Keratinocyte (primary cell): ENCODE data around the gene KDM3B. TPM values are rescaled to one million over a fixed set of nuclear protein-coding genes. Genes with fewer than 3 reads are reported as not detected.

ENCODE experiments used
- DNase-seq: peaks from one replicate; pipeline ENCODE4 v3.0.0-alpha.2; 2011; ENCODE audit warnings: low read depth, missing footprints, low spot score
- FAIRE-seq: peaks from 2 replicates; lab custom pipeline; 2011; peaks lifted over from hg19 to GRCh38; lab: Jason Lieb, UNC
- H2AFZ ChIP-seq: 2 replicates; pipeline ENCODE4 v1.6.0; 2012; ENCODE audit warnings: low read length, control low read depth, inconsistent platforms; ENCODE audit not compliant: control insufficient read depth
- H3K27ac ChIP-seq: 2 replicates; pipeline ENCODE4 v1.5.1; 2011; ENCODE audit warnings: low read length; ENCODE audit not compliant: control insufficient read depth, insufficient read depth
- H3K27me3 ChIP-seq: 3 replicates; pipeline ENCODE4 v1.6.0; 2011; ENCODE audit warnings: low read length; ENCODE audit not compliant: control insufficient read depth, insufficient read depth; ENCODE audit errors: extremely low read depth
- H3K36me3 ChIP-seq, 2 experiments: 2 replicates in 1 of 2; 3 replicates in 1 of 2; pipeline ENCODE4 v1.5.1; 2011; ENCODE audit warnings: low read length in 2 of 2, mild to moderate bottlenecking in 1 of 2; ENCODE audit not compliant: control insufficient read depth in 2 of 2, insufficient read depth in 2 of 2; ENCODE audit errors: extremely low read depth in 1 of 2
- H3K4me1 ChIP-seq: 3 replicates; pipeline ENCODE4 v1.5.1; 2011; ENCODE audit warnings: low read length; ENCODE audit not compliant: control insufficient read depth, insufficient read depth; ENCODE audit errors: extremely low read depth
- H3K4me2 ChIP-seq: 3 replicates; pipeline ENCODE4 v1.6.0; 2011; ENCODE audit warnings: low read depth, low read length; ENCODE audit not compliant: control insufficient read depth, insufficient read depth; ENCODE audit errors: extremely low read depth
- H3K4me3 ChIP-seq, 3 experiments: fragments of 200-600 bp in 1 of 3; sonication (generic) in 1 of 3; 2 replicates in 2 of 3; 3 replicates in 1 of 3; pipeline ENCODE4 v1.5.1; 2011 to 2016; ENCODE audit warnings: low read length in 3 of 3, mild to moderate bottlenecking in 3 of 3, control low read depth in 2 of 3, inconsistent platforms in 1 of 3, low read depth in 1 of 3, mixed read lengths in 1 of 3, mixed run types in 1 of 3, moderate library complexity in 1 of 3; ENCODE audit not compliant: control insufficient read depth in 2 of 3, insufficient read depth in 2 of 3; ENCODE audit errors: extremely low read depth in 1 of 3
- H3K79me2 ChIP-seq: 2 replicates; pipeline ENCODE4 v1.6.0; 2012; ENCODE audit warnings: low read length; ENCODE audit not compliant: control insufficient read depth, insufficient read depth
- H3K9ac ChIP-seq: 3 replicates; pipeline ENCODE4 v1.6.0; 2011; ENCODE audit warnings: low read length; ENCODE audit not compliant: control insufficient read depth, insufficient read depth; ENCODE audit errors: extremely low read depth
- H3K9me1 ChIP-seq: 3 replicates; pipeline ENCODE4 v1.6.0; 2011; ENCODE audit warnings: low read length; ENCODE audit not compliant: control insufficient read depth, insufficient read depth; ENCODE audit errors: extremely low read depth
- H3K9me3 ChIP-seq: 2 replicates; pipeline ENCODE4 v1.5.1; 2012; ENCODE audit warnings: low read depth, low read length; ENCODE audit not compliant: control insufficient read depth
- H4K20me1 ChIP-seq: 3 replicates; pipeline ENCODE4 v1.6.0; 2011; ENCODE audit warnings: low read length; ENCODE audit not compliant: control insufficient read depth, insufficient read depth; ENCODE audit errors: extremely low read depth
- EZH2 ChIP-seq: IDR thresholded peaks from one replicate; pipeline ENCODE4 v1.6.1; 2012; ENCODE audit warnings: inconsistent platforms, mild to moderate bottlenecking, low read length, moderate library complexity
- dilution Hi-C: fragments of 300-500 bp; cut with MboI; formaldehyde crosslinking; loops from one replicate; pipeline ENCODE4 v1.7.0; 2020; ENCODE audit warnings: low sequenced_read_pairs; ENCODE audit not compliant: extremely low pct_ligation_motif_present
- polyA plus RNA-seq, 5 experiments: library from polyadenylated mRNA; depleted of rRNA in 3 of 5; stranded (reverse) in 3 of 5; stranded (forward) in 1 of 5; unstranded in 1 of 5; fragments of >200 nt; gene quantifications; 1 replicate in 1 of 5; 2 replicates in 3 of 5; 3 replicates in 1 of 5; pipeline versions ENCODE4 v1.2.1 to v1.2.3, GENCODE V29; 2011 to 2012; ENCODE audit warnings: missing spikeins in 2 of 5, low read depth in 1 of 5, low replicate concordance in 1 of 5
- TF ChIP-seq, protein P1 (sequence below), 3 experiments: IDR thresholded peaks in 1 of 3; conservative IDR thresholded peaks in 1 of 3; optimal IDR thresholded peaks in 1 of 3; 2 replicates in 2 of 3; 3 replicates in 1 of 3; pipeline versions ENCODE3 to v1.5.1; 2011; ENCODE audit warnings: low read length in 3 of 3, mild to moderate bottlenecking in 3 of 3, moderate library complexity in 2 of 3, control low read depth in 1 of 3, inconsistent platforms in 1 of 3; ENCODE audit not compliant: insufficient read depth in 2 of 3; ENCODE audit errors: extremely low read depth in 1 of 3

The KDM3B gene
- polyA plus RNA-seq, 1 donor (not counting 4 experiments of a cell fraction or from before 2014, with no cell fraction given): 28.8 TPM

DNA sequence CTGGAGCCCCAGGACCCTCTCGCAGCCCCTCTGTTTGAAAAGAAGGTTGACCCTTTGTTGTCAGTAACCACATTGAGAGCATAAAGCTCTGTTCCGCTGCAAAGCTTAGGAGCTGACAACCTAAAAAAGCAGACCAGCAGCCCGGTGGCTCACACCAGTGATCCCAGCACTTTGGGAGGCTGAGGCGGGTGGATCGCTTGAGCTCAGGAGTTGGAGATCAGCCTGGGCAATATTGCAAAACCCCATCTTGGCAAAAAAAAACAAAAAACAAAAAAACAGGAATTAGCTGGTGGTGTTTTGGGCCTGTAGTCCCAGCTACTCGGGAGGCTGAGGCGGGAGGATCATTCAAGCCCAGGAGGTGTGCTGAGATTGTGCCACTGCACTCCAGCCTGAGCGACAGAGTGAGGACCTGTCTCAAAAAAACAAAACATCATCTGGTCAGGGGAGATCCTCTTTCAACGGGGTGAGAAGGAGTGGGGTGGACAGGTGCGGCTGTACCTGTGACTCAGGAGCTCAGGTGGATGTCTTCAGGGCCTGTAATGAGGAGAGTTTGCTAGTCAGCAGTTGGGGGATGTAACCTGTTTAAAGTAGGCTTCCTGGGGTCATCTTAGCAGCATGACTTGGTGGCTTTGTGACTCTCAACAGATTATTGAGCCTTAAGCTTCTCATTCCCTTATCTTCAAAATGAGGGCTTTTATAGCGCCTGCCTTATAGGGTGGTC lies 85.7 kb downstream of the KDM3B start:
- DNase-seq (no peak), FAIRE-seq (no peak)
- H3K9me1 ChIP-seq: no peaks in the 10 kb centered on the region
- H4K20me1 ChIP-seq: no peaks in the 10 kb centered on the region
- H3K79me2 ChIP-seq: no peaks in the 10 kb centered on the region
- peaks cover 11 to 12% of the 10 kb centered on the region in 2 experiments for H3K36me3 ChIP-seq
- H3K4me1 ChIP-seq: peaks cover 6% of the 10 kb centered on the region
- H3K27me3 ChIP-seq: peaks cover 3% of the 10 kb centered on the region
- H3K27ac ChIP-seq: no peak overlapping the region
- H2AFZ ChIP-seq: no peak overlapping the region
- dilution Hi-C loops: no loop called here
- no peak overlapping the region for H3K9ac ChIP-seq
- peak overlapping the region; percentile 75 for H3K4me2 ChIP-seq
- TF ChIP-seq EZH2: no peak
- TF ChIP-seq, protein P1, sequence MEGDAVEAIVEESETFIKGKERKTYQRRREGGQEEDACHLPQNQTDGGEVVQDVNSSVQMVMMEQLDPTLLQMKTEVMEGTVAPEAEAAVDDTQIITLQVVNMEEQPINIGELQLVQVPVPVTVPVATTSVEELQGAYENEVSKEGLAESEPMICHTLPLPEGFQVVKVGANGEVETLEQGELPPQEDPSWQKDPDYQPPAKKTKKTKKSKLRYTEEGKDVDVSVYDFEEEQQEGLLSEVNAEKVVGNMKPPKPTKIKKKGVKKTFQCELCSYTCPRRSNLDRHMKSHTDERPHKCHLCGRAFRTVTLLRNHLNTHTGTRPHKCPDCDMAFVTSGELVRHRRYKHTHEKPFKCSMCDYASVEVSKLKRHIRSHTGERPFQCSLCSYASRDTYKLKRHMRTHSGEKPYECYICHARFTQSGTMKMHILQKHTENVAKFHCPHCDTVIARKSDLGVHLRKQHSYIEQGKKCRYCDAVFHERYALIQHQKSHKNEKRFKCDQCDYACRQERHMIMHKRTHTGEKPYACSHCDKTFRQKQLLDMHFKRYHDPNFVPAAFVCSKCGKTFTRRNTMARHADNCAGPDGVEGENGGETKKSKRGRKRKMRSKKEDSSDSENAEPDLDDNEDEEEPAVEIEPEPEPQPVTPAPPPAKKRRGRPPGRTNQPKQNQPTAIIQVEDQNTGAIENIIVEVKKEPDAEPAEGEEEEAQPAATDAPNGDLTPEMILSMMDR (optimal IDR thresholded peaks at IDR 0.05 in 1 of 3, IDR thresholded peaks at IDR 0.05 in 1 of 3, conservative IDR thresholded peaks at IDR 0.05 in 1 of 3; ENCODE audit: extremely low read depth in 1 of 3, insufficient read depth in 2 of 3, low read length in 3 of 3): no peak
- peak overlapping the region in 1 of 3 experiments; percentile 50 for H3K4me3 ChIP-seq
- H3K9me3 ChIP-seq: no peaks in the 10 kb centered on the region

DNA sequence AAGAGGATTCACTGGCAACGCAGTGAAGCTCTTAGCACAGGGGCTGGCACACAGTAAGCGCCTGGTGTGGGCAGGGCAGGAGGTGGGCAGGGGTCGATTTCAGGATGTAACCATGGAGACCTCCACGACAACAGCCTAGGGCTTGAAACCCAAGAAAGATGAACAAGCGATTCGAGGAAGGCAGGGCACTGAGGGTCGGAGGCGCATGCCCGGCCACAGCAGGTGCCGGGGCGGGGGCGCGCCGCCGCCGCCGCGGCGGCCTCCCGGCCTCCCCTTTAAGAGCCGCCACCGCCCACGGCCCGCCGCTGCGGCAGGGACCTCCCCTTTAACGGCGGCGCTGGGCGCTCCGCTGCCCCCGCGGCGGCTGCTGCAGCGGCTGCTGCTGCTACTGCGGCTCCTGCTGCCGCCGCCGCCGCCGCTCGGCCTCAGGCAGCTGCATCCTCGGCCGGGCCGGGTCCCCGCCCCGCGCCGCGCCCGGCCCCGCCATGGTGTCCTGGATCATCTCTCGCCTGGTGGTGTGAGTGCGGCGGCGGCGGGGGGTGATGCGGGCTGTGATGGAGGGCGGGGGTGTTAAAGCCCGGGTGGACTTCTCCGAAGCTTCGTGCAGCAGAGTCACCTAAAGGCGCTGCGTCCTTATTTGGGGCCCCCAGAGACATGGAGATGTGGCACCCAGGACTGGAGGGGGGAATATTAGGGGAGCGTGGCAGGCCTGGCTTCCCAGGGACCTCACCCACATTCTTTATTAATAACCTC lies 86.4 kb downstream of the KDM3B start, which contains the start of gene REEP2:
Gene REEP2, plus strand, starts transcription at position 334 of the 753 bp plus-strand sequence. Its CDS starts 152 bp downstream, at position 486.
- no peak for DNase-seq
- TF ChIP-seq, protein P1 (optimal IDR thresholded peaks at IDR 0.05 in 1 of 3, IDR thresholded peaks at IDR 0.05 in 1 of 3, conservative IDR thresholded peaks at IDR 0.05 in 1 of 3; ENCODE audit: extremely low read depth in 1 of 3, insufficient read depth in 2 of 3, low read length in 3 of 3): no peak
- TF ChIP-seq EZH2: no peak
- Histone ChIP-seq H3K79me2 (no peaks in the 10 kb centered on the region), H3K27me3 (peaks cover 3% of the 10 kb centered on the region), H4K20me1 (no peaks in the 10 kb centered on the region), H3K36me3 (peaks cover 11 to 12% of the 10 kb centered on the region in 2 experiments), H3K4me2 (peak within 1 kb of the TSS; percentile 75), H2AFZ (peak within 1 kb of the TSS; percentile 13), H3K9me3 (no peaks in the 10 kb centered on the region), H3K4me3 (peak within 1 kb of the TSS in 2 of 3 experiments; percentile 8 to 50), H3K9ac (no peak within 1 kb of the TSS), H3K4me1 (peaks cover 6% of the 10 kb centered on the region), H3K27ac (no peak within 1 kb of the TSS), H3K9me1 (no peaks in the 10 kb centered on the region)
- no peak for FAIRE-seq
- dilution Hi-C loops: no loop called here
